ENCODE data around the gene EIF4EBP3. TPM values are rescaled to one million over a fixed set of nuclear protein-coding genes. Genes with fewer than 3 reads are reported as not detected.

Gene EIF4EBP3
- 10.9 TPM for polyA plus RNA-seq (2012; ENCODE audit: low read depth, missing spikeins)

- FAIRE-seq (peak; percentile 98), DNase-seq (ENCODE audit: insufficient read length, low spot score) (peak; percentile 88)
- TF ChIP-seq POLR2A (IDR thresholded peaks at IDR 0.05; ENCODE audit: low read depth, low read length) (peak; percentile 72), SPI1 (IDR thresholded peaks at IDR 0.05; ENCODE audit: low read depth, low read length) (no peak), POLR2AphosphoS5 (IDR thresholded peaks at IDR 0.05; ENCODE audit: low read depth, low read length) (peak; percentile 77; the same call in 1 of the 2 replicates), PAX5 (IDR thresholded peaks at IDR 0.05; ENCODE audit: insufficient read depth, low read length, severe bottlenecking) (no peak), TAF1 (IDR thresholded peaks at IDR 0.05; ENCODE audit: low read depth, low read length) (peak; percentile 44), POU2F2 (IDR thresholded peaks at IDR 0.05; ENCODE audit: low read depth, low read length) (peak; percentile 60; the same call in 1 of the 2 replicates)
Observed at GRCh38 chr5:140547508-140548299, at the start of gene EIF4EBP3. Gene EIF4EBP3 (plus strand): TSS chr5:140547662. CDS start chr5:140547738, 76 bp downstream.

- no peak for DNase-seq (ENCODE audit: insufficient read length, low spot score)
- TF ChIP-seq POLR2A (IDR thresholded peaks at IDR 0.05; ENCODE audit: low read depth, low read length) (no peak), SPI1 (IDR thresholded peaks at IDR 0.05; ENCODE audit: low read depth, low read length) (no peak), POLR2AphosphoS5 (IDR thresholded peaks at IDR 0.05; ENCODE audit: low read depth, low read length) (no peak), PAX5 (IDR thresholded peaks at IDR 0.05; ENCODE audit: insufficient read depth, low read length, severe bottlenecking) (no peak)
Observed at GRCh38 chr5:140497897-140498296, 49.6 kb upstream of the EIF4EBP3 start.

GRCh38 chr5:140498591-140498990 is 48.9 kb upstream of the EIF4EBP3 start:
- DNase-seq (ENCODE audit: insufficient read length, low spot score), result no peak
- no peak for FAIRE-seq
- TF ChIP-seq TAF1 (IDR thresholded peaks at IDR 0.05; ENCODE audit: low read depth, low read length) (no peak), POU2F2 (IDR thresholded peaks at IDR 0.05; ENCODE audit: low read depth, low read length) (no peak), PAX5 (IDR thresholded peaks at IDR 0.05; ENCODE audit: insufficient read depth, low read length, severe bottlenecking) (no peak), POLR2A (IDR thresholded peaks at IDR 0.05; ENCODE audit: low read depth, low read length) (no peak), SPI1 (IDR thresholded peaks at IDR 0.05; ENCODE audit: low read depth, low read length) (no peak)

More at GRCh38 chr5:140497897-140498296, 49.6 kb upstream of the EIF4EBP3 start:
- FAIRE-seq, result no peak

- DNase-seq (ENCODE audit: insufficient read length, low spot score) (no peak), FAIRE-seq (no peak)
- TF ChIP-seq POU2F2 (IDR thresholded peaks at IDR 0.05; ENCODE audit: low read depth, low read length) (no peak), POLR2AphosphoS5 (IDR thresholded peaks at IDR 0.05; ENCODE audit: low read depth, low read length) (no peak), TAF1 (IDR thresholded peaks at IDR 0.05; ENCODE audit: low read depth, low read length) (no peak), PAX5 (IDR thresholded peaks at IDR 0.05; ENCODE audit: insufficient read depth, low read length, severe bottlenecking) (no peak), POLR2A (IDR thresholded peaks at IDR 0.05; ENCODE audit: low read depth, low read length) (no peak), SPI1 (IDR thresholded peaks at IDR 0.05; ENCODE audit: low read depth, low read length) (no peak)
Observed at GRCh38 chr5:140502834-140503233, 44.6 kb upstream of the EIF4EBP3 start.

GRCh38 chr5:140509898-140510297 is 37.6 kb upstream of the EIF4EBP3 start:
- DNase-seq (ENCODE audit: insufficient read length, low spot score) (no peak), FAIRE-seq (no peak)
- no peak for TF ChIP-seq POLR2AphosphoS5 (IDR thresholded peaks at IDR 0.05; ENCODE audit: low read depth, low read length)

GRCh38 chr5:140513124-140513523 is 34.3 kb upstream of the EIF4EBP3 start:
- no peak for FAIRE-seq
- TF ChIP-seq POLR2A (IDR thresholded peaks at IDR 0.05; ENCODE audit: low read depth, low read length), result no peak
- TF ChIP-seq SPI1 (IDR thresholded peaks at IDR 0.05; ENCODE audit: low read depth, low read length), result no peak
- no peak for TF ChIP-seq POLR2AphosphoS5 (IDR thresholded peaks at IDR 0.05; ENCODE audit: low read depth, low read length)
- no peak for TF ChIP-seq POU2F2 (IDR thresholded peaks at IDR 0.05; ENCODE audit: low read depth, low read length)
- no peak for TF ChIP-seq TAF1 (IDR thresholded peaks at IDR 0.05; ENCODE audit: low read depth, low read length)
- no peak for TF ChIP-seq PAX5 (IDR thresholded peaks at IDR 0.05; ENCODE audit: insufficient read depth, low read length, severe bottlenecking)
- no peak for DNase-seq (ENCODE audit: insufficient read length, low spot score)

- DNase-seq (ENCODE audit: insufficient read length, low spot score) (no peak), FAIRE-seq (no peak)
- TF ChIP-seq PAX5 (IDR thresholded peaks at IDR 0.05; ENCODE audit: insufficient read depth, low read length, severe bottlenecking), result no peak
- TF ChIP-seq SPI1 (IDR thresholded peaks at IDR 0.05; ENCODE audit: low read depth, low read length), result peak; percentile 62
- TF ChIP-seq POU2F2 (IDR thresholded peaks at IDR 0.05; ENCODE audit: low read depth, low read length), result no peak
- TF ChIP-seq POLR2AphosphoS5 (IDR thresholded peaks at IDR 0.05; ENCODE audit: low read depth, low read length), result no peak
Observed at GRCh38 chr5:140524003-140524402, 23.5 kb upstream of the EIF4EBP3 start.

GRCh38 chr5:140540227-140540626 is 7.2 kb upstream of the EIF4EBP3 start:
- DNase-seq (ENCODE audit: insufficient read length, low spot score), result no peak
- FAIRE-seq, result no peak
- TF ChIP-seq POU2F2 (IDR thresholded peaks at IDR 0.05; ENCODE audit: low read depth, low read length), result no peak
- no peak for TF ChIP-seq POLR2A (IDR thresholded peaks at IDR 0.05; ENCODE audit: low read depth, low read length)
- no peak for TF ChIP-seq POLR2AphosphoS5 (IDR thresholded peaks at IDR 0.05; ENCODE audit: low read depth, low read length)
- no peak for TF ChIP-seq SPI1 (IDR thresholded peaks at IDR 0.05; ENCODE audit: low read depth, low read length)
- TF ChIP-seq PAX5 (IDR thresholded peaks at IDR 0.05; ENCODE audit: insufficient read depth, low read length, severe bottlenecking), result no peak
- no peak for TF ChIP-seq TAF1 (IDR thresholded peaks at IDR 0.05; ENCODE audit: low read depth, low read length)

- no peak for DNase-seq (ENCODE audit: insufficient read length, low spot score)
- TF ChIP-seq PAX5 (IDR thresholded peaks at IDR 0.05; ENCODE audit: insufficient read depth, low read length, severe bottlenecking) (no peak), SPI1 (IDR thresholded peaks at IDR 0.05; ENCODE audit: low read depth, low read length) (no peak)
- FAIRE-seq, result no peak
Observed at GRCh38 chr5:140542972-140543371, 4.5 kb upstream of the EIF4EBP3 start.

- FAIRE-seq (no peak), DNase-seq (ENCODE audit: insufficient read length, low spot score) (no peak)
- TF ChIP-seq POLR2A (IDR thresholded peaks at IDR 0.05; ENCODE audit: low read depth, low read length), result no peak
- no peak for TF ChIP-seq TAF1 (IDR thresholded peaks at IDR 0.05; ENCODE audit: low read depth, low read length)
- no peak for TF ChIP-seq POLR2AphosphoS5 (IDR thresholded peaks at IDR 0.05; ENCODE audit: low read depth, low read length)
- TF ChIP-seq PAX5 (IDR thresholded peaks at IDR 0.05; ENCODE audit: insufficient read depth, low read length, severe bottlenecking), result no peak
- no peak for TF ChIP-seq SPI1 (IDR thresholded peaks at IDR 0.05; ENCODE audit: low read depth, low read length)
- TF ChIP-seq POU2F2 (IDR thresholded peaks at IDR 0.05; ENCODE audit: low read depth, low read length), result no peak
Observed at GRCh38 chr5:140544986-140545385, 2.5 kb upstream of the EIF4EBP3 start.

All from GM12891 (cell line).